GM19239 (cell line): ENCODE measurements around the gene SLMAP.
"Not testable (repeated sequence)": the region's sequence is repeated elsewhere in the genome, so short reads cannot be mapped to it uniquely, and the experiment has no call there.

ENCODE experiments used
- DNase-seq: peaks from one replicate; pipeline ENCODE4 v3.0.0; 2011; ENCODE audit warnings: low spot score; ENCODE audit not compliant: insufficient read length
- FAIRE-seq: peaks from 2 replicates; lab custom pipeline; 2011; peaks lifted over from hg19 to GRCh38; lab: Jason Lieb, UNC

Gene SLMAP

DNA sequence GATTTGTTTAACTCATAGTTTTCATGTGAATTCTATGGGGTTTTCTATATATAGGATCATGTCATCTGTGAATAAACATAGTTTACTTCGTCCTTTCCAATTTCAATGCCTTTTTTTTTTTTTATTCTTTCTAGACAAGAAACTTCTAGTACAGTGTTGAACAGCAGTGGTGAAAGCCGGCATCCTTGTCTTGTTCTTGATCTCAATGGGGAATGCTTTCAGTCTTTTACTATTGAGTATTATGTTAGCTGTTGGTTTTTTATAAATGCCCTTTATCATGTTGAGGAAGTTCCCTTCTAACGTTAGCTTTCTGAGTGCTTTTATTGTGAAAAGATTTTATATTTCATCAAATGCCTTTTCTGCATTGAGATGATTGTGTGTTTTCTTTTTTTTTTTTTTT lies 69.0 kb downstream of the SLMAP start:
- DNase-seq = no peak
- no peak for FAIRE-seq

- peak; percentile 68 for FAIRE-seq
Observed at GRCh38 chr3:57826245-57826951, 70.3 kb downstream of the SLMAP start.

GRCh38 chr3:57826952-57827723 lies 71.0 kb downstream of the SLMAP start:
- DNase-seq = no peak
- peak; percentile 62 for FAIRE-seq

More at GRCh38 chr3:57826245-57826951, 70.3 kb downstream of the SLMAP start:
- DNase-seq = no peak

DNA sequence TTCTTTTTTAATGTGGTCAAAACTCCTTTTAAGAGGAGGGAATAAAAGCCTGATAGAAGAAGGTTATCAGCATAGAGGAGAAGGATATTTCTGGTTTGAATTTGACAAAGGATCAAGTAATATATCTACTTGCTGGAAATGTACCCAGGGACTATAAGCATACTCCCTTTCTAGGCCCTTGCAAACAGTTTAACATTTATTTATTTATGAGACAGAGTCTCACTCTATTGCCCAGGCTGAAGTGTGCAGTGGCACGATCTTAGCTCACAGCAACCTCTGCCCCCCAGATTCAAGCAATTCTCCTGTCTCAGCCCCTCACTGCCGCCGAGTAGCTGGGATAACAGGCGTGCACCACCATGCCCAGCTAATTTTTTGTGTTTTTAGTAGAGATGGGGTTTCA lies 71.6 kb downstream of the SLMAP start:
- FAIRE-seq = no peak
- no peak for DNase-seq

DNA sequence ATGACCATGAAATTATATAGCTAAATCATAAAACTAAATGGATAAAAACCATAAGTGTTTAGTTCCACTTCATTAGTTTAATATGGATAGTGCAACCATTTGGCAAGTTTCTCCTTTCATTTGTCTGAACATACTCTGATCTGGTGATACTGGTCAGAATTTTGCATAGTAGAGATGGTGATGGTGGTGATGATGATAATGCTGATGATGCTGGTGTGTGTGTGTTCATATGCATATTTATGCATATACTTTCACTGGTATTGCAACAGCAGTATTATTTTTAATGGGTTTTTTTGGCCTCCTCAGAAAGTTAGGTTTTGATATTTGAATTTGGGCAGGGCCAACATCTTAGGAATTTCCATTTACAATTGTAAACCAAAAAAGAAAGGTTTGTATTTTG lies 76.4 kb downstream of the SLMAP start:
- DNase-seq = no peak
- FAIRE-seq = no peak

- no peak for DNase-seq
- no peak for FAIRE-seq
Observed at GRCh38 chr3:57832900-57833313, 76.8 kb downstream of the SLMAP start.

- DNase-seq (no peak), FAIRE-seq (no peak)
Observed at GRCh38 chr3:57833763-57834162, 77.7 kb downstream of the SLMAP start.

DNA sequence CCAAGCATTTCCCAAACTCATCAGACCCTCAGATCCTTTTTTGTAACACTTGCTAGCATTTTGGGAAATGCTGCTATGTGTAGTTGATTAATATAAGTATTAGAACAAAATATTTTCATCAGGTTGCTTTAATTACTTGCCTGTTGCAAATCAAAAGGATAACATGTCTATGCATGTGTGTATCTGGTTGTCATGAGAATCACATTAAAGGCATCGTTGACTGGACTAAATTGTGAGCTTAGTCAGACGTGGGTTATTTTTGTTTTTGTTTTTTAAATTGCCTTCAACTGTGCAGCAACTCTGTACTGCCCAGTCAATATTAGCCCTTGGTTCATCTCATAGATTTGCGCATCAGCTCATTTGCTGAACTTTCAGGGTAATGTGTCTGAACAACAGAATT lies 81.6 kb downstream of the SLMAP start:
- no peak for FAIRE-seq

GRCh38 chr3:57838627-57839026 lies 82.5 kb downstream of the SLMAP start:
- no peak for FAIRE-seq
- no peak for DNase-seq

More for the DNA sequence above, 81.6 kb downstream of the SLMAP start:
- DNase-seq = no peak

GRCh38 chr3:57840473-57840872 lies 84.4 kb downstream of the SLMAP start:
- FAIRE-seq = peak; percentile 67
- DNase-seq = no peak

GRCh38 chr3:57841818-57842217 lies 85.7 kb downstream of the SLMAP start:
- DNase-seq (no peak), FAIRE-seq (no peak)

DNA sequence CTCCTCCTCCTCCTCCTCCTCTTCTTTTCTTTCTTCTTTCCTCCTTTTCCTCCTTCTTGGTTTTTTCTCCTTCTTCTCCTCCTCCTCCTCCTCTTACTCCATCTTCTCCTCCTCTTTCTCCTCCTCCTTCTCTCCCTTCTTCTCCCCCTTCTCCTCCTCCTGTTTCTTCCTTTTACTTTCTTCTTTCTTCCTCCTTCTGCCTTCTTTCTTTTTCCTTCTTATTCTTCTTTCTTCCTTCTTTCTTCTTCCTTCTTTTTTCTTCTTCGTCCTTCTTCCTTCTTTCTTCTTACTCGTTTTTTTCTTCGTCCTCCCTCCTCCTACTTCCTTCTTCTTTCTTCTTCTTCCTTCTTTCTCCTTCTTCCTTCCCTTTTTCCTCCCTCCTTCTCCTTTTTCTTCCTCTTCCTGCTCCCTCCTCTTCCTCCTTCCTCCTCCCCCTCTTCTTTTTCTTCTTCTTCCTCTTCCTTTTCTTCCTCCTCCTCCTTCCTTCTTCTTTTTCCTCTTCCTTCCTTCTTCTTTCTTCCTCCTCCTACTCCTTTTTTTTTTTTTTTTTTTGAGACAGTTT lies 92.1 kb downstream of the SLMAP start:
- FAIRE-seq (no peak), DNase-seq (no peak)

DNA sequence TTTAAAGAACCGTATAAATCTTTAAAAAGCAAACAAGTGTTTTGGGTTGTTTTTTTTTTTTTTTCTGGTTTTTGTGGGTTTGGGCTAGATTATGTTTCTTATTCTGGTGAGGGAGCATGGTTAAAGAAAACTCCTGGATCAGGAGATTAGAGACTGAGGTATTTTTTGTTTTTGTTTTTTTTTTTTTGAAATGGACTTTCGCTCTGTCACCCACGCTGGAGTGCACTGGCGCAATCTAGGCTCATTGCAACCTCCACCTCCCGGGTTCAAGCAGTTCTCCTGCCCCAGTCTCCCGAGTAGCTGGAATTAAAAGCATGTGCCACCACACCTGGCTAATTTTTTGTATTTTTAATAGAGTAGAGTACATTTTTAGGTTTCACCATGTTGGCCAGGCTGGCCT lies 95.2 kb downstream of the SLMAP start:
- no peak for FAIRE-seq
- no peak for DNase-seq

DNA sequence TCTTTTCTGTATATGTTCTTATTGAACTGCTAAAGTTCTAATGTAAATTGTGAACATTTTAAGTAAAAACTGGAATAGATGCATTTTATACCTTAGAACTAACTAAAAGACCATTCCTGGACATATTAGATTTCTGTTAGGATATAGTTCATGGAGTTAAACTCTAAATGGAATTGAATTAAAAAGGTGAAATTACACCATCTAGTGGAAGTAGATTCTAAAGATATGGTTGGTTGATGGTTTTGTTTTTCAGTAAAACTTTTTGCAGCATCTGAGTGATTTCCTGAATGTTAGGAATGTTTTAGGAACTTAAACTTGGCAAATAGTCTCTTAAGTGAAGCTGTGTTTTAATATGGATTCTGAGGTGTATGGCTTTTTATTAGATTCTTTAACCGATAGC lies 96.8 kb downstream of the SLMAP start:
- DNase-seq (no peak), FAIRE-seq (peak; percentile 74)

GRCh38 chr3:57855281-57855680 lies 99.2 kb downstream of the SLMAP start:
- FAIRE-seq = no peak
- no peak for DNase-seq

- no peak for FAIRE-seq
- DNase-seq = no peak
Observed at GRCh38 chr3:57855943-57856342, 99.8 kb downstream of the SLMAP start.

GRCh38 chr3:57856675-57857074 lies 100.6 kb downstream of the SLMAP start:
- FAIRE-seq = no peak
- DNase-seq = no peak

DNA sequence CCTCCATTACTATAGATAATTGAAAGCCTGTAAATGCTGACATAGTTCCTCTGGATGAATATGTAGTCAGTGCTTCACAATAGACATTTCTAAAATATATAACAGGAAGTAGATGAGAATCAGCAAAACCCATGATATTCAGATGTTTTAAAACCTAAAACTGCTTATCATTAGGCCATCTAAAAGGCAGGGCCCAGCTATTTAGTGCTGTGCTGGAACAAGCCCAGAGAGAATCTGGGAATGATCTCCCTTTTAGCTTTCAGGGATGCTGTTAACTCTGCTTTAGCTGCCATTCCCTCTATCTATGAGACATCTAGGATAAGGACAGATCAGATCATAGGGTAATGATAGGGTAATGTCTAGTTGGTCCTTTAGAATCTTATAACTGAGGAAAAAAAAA lies 106.8 kb downstream of the SLMAP start:
- FAIRE-seq = no peak
- no peak for DNase-seq

DNA sequence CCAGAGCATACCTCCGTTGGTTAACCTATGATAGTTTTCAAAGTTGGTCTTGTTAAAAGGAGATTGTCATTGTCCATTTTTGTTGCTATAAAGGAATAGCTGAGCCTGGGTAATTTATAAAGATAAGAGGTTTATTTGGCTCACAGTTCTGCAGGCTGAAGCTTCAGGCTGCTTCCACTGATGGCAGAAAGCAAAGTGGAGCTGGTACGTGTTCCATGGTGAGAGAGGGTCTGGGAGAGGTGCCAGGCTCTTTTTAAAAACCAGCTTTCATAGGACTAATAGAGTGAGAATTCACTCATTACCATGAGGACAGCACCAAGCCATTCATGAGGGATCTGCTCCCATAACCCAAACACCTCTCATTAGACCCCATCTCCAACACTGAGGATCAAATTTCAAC lies 107.3 kb downstream of the SLMAP start:
- DNase-seq (no peak), FAIRE-seq (no peak)

- FAIRE-seq = no peak
- DNase-seq = no peak
Observed at GRCh38 chr3:57864853-57865252, 108.7 kb downstream of the SLMAP start.

GRCh38 chr3:57869110-57869509 lies 113.0 kb downstream of the SLMAP start:
- DNase-seq, FAIRE-seq: not testable (repeated sequence)
